ENCODE measurements around the gene DLX6. TPM values are rescaled to one million over a fixed set of nuclear protein-coding genes. Genes with fewer than 3 reads are reported as not detected.

Gene DLX6
- total RNA-seq, 1 donor from 2014 or later = not detected

DNA sequence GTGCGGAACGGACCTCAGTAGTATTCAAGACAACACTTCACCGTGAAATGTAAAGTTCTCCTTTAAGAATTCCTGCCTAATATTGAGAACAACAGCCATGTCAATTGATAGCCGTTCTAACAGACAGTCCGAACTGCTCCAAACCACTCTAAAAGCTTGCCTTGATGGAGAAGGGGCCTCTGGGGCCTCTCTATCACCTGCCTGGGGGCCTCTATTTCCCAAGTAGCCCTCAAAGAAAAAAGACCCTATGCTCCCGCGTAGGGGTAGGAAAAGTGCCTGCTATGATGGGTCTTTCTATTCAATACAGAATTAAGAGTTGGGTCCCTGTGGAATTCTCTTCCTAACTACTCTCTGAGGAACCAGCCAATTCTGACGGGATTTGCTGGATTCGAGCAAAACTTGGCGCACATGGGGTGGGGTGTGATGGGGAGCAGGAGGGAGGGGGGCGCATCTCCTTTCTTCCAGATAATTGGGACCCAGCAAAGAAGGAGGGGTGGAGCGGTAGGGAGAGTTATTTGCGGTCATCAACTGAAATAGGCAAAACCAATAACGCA, 8.3 kb upstream of the DLX6 start:
- Histone ChIP-seq H3K36me3 (ENCODE audit: control insufficient read depth, insufficient read depth, low read length) (no peaks in the 10 kb centered on the region), H3K4me3 (ENCODE audit: low read depth, low read length) (no peak overlapping the region), H3K27me3 (ENCODE audit: control insufficient read depth, insufficient read depth, low read length) (peaks cover 73% of the 10 kb centered on the region)
- TF ChIP-seq, protein P1, sequence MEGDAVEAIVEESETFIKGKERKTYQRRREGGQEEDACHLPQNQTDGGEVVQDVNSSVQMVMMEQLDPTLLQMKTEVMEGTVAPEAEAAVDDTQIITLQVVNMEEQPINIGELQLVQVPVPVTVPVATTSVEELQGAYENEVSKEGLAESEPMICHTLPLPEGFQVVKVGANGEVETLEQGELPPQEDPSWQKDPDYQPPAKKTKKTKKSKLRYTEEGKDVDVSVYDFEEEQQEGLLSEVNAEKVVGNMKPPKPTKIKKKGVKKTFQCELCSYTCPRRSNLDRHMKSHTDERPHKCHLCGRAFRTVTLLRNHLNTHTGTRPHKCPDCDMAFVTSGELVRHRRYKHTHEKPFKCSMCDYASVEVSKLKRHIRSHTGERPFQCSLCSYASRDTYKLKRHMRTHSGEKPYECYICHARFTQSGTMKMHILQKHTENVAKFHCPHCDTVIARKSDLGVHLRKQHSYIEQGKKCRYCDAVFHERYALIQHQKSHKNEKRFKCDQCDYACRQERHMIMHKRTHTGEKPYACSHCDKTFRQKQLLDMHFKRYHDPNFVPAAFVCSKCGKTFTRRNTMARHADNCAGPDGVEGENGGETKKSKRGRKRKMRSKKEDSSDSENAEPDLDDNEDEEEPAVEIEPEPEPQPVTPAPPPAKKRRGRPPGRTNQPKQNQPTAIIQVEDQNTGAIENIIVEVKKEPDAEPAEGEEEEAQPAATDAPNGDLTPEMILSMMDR (IDR thresholded peaks at IDR 0.05; ENCODE audit: insufficient read depth, low read length, severe bottlenecking) = no peak
- FAIRE-seq = no peak
- no peak for DNase-seq (ENCODE audit: low read depth)

DNA sequence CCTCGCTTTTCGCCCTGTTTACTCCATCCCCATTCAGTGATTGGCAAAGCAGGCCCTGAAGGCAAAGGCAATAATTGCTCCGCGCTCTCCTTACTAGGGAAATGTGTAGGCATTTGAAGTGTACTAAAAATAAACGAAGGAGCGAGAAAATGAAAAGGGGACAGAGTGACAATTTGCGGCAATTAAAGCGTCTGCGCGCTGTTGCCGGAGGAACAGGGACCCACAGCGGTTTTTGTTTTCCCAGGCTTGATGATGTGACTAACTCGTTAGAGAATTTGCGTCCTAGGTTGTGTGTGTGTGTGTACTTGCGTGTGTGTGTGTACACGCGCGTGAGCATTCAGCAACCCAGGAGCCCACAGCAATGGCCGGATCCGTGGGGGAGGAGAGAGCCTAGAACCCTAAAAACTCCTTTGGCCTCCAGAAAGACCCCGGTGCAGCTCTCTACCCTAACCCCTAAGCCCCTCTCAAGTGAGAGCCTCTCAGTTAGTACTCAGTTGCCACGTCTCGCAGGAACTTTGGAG, 7.8 kb upstream of the DLX6 start:
- no peak overlapping the region for H3K4me3 ChIP-seq (ENCODE audit: low read depth, low read length)
- H3K36me3 ChIP-seq (ENCODE audit: control insufficient read depth, insufficient read depth, low read length) = no peaks in the 10 kb centered on the region
- TF ChIP-seq, protein P1 (IDR thresholded peaks at IDR 0.05; ENCODE audit: insufficient read depth, low read length, severe bottlenecking) = no peak
- no peak for DNase-seq (ENCODE audit: low read depth)
- peaks cover 73% of the 10 kb centered on the region for H3K27me3 ChIP-seq (ENCODE audit: control insufficient read depth, insufficient read depth, low read length)
- FAIRE-seq = no peak

DNA sequence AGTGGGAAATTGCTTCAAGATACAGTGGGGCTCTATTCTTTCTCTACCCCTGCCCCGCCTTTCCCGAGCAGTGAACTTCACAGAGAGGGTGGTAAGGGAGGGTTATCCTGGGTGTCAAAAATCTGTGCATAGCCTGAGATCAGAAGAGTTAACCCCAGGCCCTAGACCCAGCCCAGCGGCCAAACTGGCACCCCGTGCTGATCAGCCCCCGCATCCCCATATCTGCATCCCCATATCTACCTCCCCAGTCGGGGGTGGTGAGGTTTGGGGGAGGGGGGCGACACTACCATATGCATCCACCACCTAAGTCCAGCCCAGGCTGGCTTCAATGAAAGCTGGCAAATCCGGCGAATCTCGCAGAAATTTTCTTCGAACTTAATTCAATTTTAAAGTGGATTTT, 7.0 kb upstream of the DLX6 start:
- H3K4me3 ChIP-seq (ENCODE audit: low read depth, low read length) = no peak overlapping the region
- no peaks in the 10 kb centered on the region for H3K36me3 ChIP-seq (ENCODE audit: control insufficient read depth, insufficient read depth, low read length)
- peaks cover 73% of the 10 kb centered on the region for H3K27me3 ChIP-seq (ENCODE audit: control insufficient read depth, insufficient read depth, low read length)
- FAIRE-seq (no peak), DNase-seq (ENCODE audit: low read depth) (no peak)
- TF ChIP-seq, protein P1 (IDR thresholded peaks at IDR 0.05; ENCODE audit: insufficient read depth, low read length, severe bottlenecking) = no peak

DNA sequence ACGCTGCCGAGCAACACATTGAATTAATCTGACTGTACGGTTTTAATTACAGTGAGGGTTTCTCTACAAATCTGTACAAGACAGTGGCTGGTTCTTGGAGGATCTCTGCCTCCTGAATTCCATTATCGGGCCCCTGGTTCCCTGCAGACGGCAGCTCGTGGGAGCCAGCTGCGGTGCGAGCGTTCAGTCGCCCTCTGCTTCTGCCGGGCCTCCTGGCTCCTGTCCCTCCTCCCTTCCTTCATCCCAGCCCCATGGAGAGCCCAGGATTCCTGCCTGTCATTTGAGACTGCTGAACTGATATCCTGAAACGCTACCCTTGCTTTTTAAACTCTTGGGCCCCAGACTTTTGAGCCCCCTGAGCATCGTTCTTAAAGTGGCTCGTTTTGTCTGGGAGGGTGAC, 6.6 kb upstream of the DLX6 start:
- DNase-seq (ENCODE audit: low read depth) (no peak), FAIRE-seq (no peak)
- H3K4me3 ChIP-seq (ENCODE audit: low read depth, low read length) = no peak overlapping the region
- no peaks in the 10 kb centered on the region for H3K36me3 ChIP-seq (ENCODE audit: control insufficient read depth, insufficient read depth, low read length)
- H3K27me3 ChIP-seq (ENCODE audit: control insufficient read depth, insufficient read depth, low read length) = peaks cover 73% of the 10 kb centered on the region
- TF ChIP-seq, protein P1 (IDR thresholded peaks at IDR 0.05; ENCODE audit: insufficient read depth, low read length, severe bottlenecking) = no peak

DNA sequence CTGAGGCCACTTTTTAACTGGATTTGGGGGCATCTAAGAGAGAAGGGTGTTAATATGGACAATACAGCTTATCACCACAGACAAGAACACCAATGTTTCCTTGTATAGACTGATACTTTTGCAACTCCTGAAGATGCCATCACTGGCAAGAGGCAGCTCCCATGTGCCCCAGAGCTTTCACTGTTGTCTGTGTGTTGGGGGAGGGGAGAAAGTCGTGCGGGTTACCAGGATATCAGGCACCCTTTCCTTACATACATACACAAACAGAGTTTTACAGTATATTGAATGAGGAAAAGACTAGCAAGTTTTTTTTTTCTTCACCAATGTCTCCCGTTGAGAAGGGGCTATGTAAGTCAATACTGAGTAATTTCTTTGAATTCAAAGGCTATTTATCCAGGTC, 4.1 kb upstream of the DLX6 start:
- TF ChIP-seq, protein P1 (IDR thresholded peaks at IDR 0.05; ENCODE audit: insufficient read depth, low read length, severe bottlenecking) = no peak
- DNase-seq (ENCODE audit: low read depth) (no peak), FAIRE-seq (no peak)
- Histone ChIP-seq H3K36me3 (ENCODE audit: control insufficient read depth, insufficient read depth, low read length) (no peaks in the 10 kb centered on the region), H3K4me3 (ENCODE audit: low read depth, low read length) (no peak overlapping the region), H3K27me3 (ENCODE audit: control insufficient read depth, insufficient read depth, low read length) (peaks cover 76% of the 10 kb centered on the region)
